ENCODE data around the gene ZNF600.

GRCh38 chr19:52734331-52734892, 52.2 kb downstream of the ZNF600 start:
- TF ChIP-seq CTCF (IDR thresholded peaks at IDR 0.05; ENCODE audit: low read depth, low read length) (no peak), EZH2phosphoT487 (IDR thresholded peaks at IDR 0.05; ENCODE audit: low read depth) (no peak)
